ENCODE data around the gene PFDN1. TPM values are rescaled to one million over a fixed set of nuclear protein-coding genes. Genes with fewer than 3 reads are reported as not detected.

The PFDN1 gene
- total and polyA plus RNA-seq, 10 of the 15 experiments (the other 5 are each of a cell fraction or from before 2014, with no cell fraction given), result 62.9 to 193 (median 102) TPM

- TF ChIP-seq IRF3 (IDR thresholded peaks at IDR 0.05) (no peak), RB1 (IDR thresholded peaks at IDR 0.05; ENCODE audit: borderline replicate concordance) (no peak), SIN3A (IDR thresholded peaks at IDR 0.05; ENCODE audit: low read depth, low read length) (no peak), JUND (IDR thresholded peaks at IDR 0.05; ENCODE audit: low read depth, low read length) (no peak), SMAD1 (IDR thresholded peaks at IDR 0.05; ENCODE audit: low read depth, partially characterized antibody) (no peak), REST (IDR thresholded peaks at IDR 0.05; ENCODE audit: low read depth, low read length) (no peak), SIX5 (IDR thresholded peaks at IDR 0.05; ENCODE audit: low read depth, low read length, severe bottlenecking) (no peak), ESRRA (IDR thresholded peaks at IDR 0.05; ENCODE audit: low read length) (no peak), JUNB (IDR thresholded peaks at IDR 0.05) (peak; percentile 14; the same call in 1 of the 2 replicates), BRCA1 (IDR thresholded peaks at IDR 0.05; ENCODE audit: low read depth, low read length) (no peak), MXI1 (IDR thresholded peaks at IDR 0.05; ENCODE audit: low read depth, low read length) (no peak), ZZZ3 (IDR thresholded peaks at IDR 0.05; ENCODE audit: control insufficient read depth, insufficient read length, low read depth) (no peak), TCF12 (IDR thresholded peaks at IDR 0.05; ENCODE audit: low read depth, low read length) (no peak), PAX5 (IDR thresholded peaks at IDR 0.05; ENCODE audit: borderline replicate concordance, low read depth, low read length) (no peak), RFX5 (IDR thresholded peaks at IDR 0.05; ENCODE audit: low read depth, low read length) (no peak), RELA (IDR thresholded peaks at IDR 0.05; ENCODE audit: borderline replicate concordance, partially characterized antibody) (no peak), RUNX3 (IDR thresholded peaks at IDR 0.05; ENCODE audit: low read length) (peak; percentile 17; the same call in 1 of the 2 replicates), MEF2B (IDR thresholded peaks at IDR 0.05; ENCODE audit: partially characterized antibody, poor library complexity, severe bottlenecking) (no peak), USF1 (IDR thresholded peaks at IDR 0.05; ENCODE audit: borderline replicate concordance, extremely low read length, insufficient read depth, low read depth, low read length) (no peak), IKZF1 (conservative IDR thresholded peaks at IDR 0.05) (no peak), YBX1 (IDR thresholded peaks at IDR 0.05) (no peak), NBN (IDR thresholded peaks at IDR 0.05) (no peak), DPF2 (IDR thresholded peaks at IDR 0.05) (no peak), MYC (IDR thresholded peaks at IDR 0.05; ENCODE audit: insufficient read depth, insufficient read length, insufficient replicate concordance, low read length, severe bottlenecking) (no peak), HDAC2 (IDR thresholded peaks at IDR 0.05) (no peak), HSF1 (IDR thresholded peaks at IDR 0.05; ENCODE audit: low read depth, low read length) (no peak), GATAD2B (conservative IDR thresholded peaks at IDR 0.05; ENCODE audit: low read depth) (no peak)
These were observed 81.1 kb downstream of the PFDN1 start (continued) for GRCh38 chr5:140221697-140222223.
